Muscle of leg (tissue), 9 donors: Measurements from ENCODE around the gene ZNF432. TPM values are rescaled to one million over a fixed set of nuclear protein-coding genes. Genes with fewer than 3 reads are reported as not detected.

Source experiments
- polyA plus RNA-seq, 8 donors: library from polyadenylated mRNA; unstranded; fragments of 120-200 nt; gene quantifications; one replicate each; pipeline versions ENCODE4 v1.2.1 to v1.2.3, GENCODE V29; 2013; ENCODE audit warnings: inconsistent platforms in 1 of 8, low replicate concordance in 1 of 8; ENCODE audit not compliant: insufficient read length in 8 of 8, insufficient read depth in 1 of 8
- total RNA-seq: library from RNA; stranded (reverse); fragments of 120-200 nt; gene quantifications from one replicate; pipeline ENCODE4 v1.2.4, GENCODE V29; 2013

Gene ZNF432
- total and polyA plus RNA-seq, 9 donors, result 8.7 to 11.8 (median 10.3) TPM

Other genes starting within 250 kb of the ZNF432 start
- 15.6 TPM for gene ZNF577, start 160.9 kb downstream of the ZNF432 start, total RNA-seq
- gene ZNF577, start 160.9 kb downstream of the ZNF432 start, polyA plus RNA-seq, result 10 to 100 TPM; 12.5 to 19.7 (median 17.9) TPM
- 12.0 TPM for gene ZNF649, start 143.8 kb downstream of the ZNF432 start, total RNA-seq
- 10 to 100 TPM in 6 of 8 donors, 1 to 10 TPM in 2; 8.6 to 13.7 (median 11.5) TPM for gene ZNF649, start 143.8 kb downstream of the ZNF432 start, polyA plus RNA-seq
- 6.9 TPM for gene ZNF613, start 121.4 kb downstream of the ZNF432 start, total RNA-seq
- gene ZNF613, start 121.4 kb downstream of the ZNF432 start, polyA plus RNA-seq, result 1 to 10 TPM; 4.6 to 6.9 (median 6.0) TPM
- gene ZNF350, start 62.0 kb downstream of the ZNF432 start, total RNA-seq, result 9.9 TPM
- gene ZNF350, start 62.0 kb downstream of the ZNF432 start, polyA plus RNA-seq, result 1 to 10 TPM; 6.2 to 8.2 (median 7.0) TPM
- gene ZNF615, start 40.6 kb downstream of the ZNF432 start, total RNA-seq, result 12.3 TPM
- 10 to 100 TPM in 2 of 8 donors, 1 to 10 TPM in 6; 7.1 to 10.5 (median 8.8) TPM for gene ZNF615, start 40.6 kb downstream of the ZNF432 start, polyA plus RNA-seq
- gene ZNF614, start 20.5 kb downstream of the ZNF432 start, total RNA-seq, result 10.2 TPM
- 1 to 10 TPM; 6.3 to 9.3 (median 8.3) TPM for gene ZNF614, start 20.5 kb downstream of the ZNF432 start, polyA plus RNA-seq
- gene ZNF841, start 46.9 kb upstream of the ZNF432 start, total RNA-seq, result 18.1 TPM
- gene ZNF841, start 46.9 kb upstream of the ZNF432 start, polyA plus RNA-seq, result 10 to 100 TPM in 3 of 8 donors, 1 to 10 TPM in 5; 7.9 to 14.4 (median 9.3) TPM
- 11.6 TPM for gene ZNF616, start 91.1 kb upstream of the ZNF432 start, total RNA-seq
- 10 to 100 TPM in 1 of 8 donors, 1 to 10 TPM in 7; 5.6 to 10.4 (median 8.8) TPM for gene ZNF616, start 91.1 kb upstream of the ZNF432 start, polyA plus RNA-seq
- gene ZNF836, start 122.8 kb upstream of the ZNF432 start, total RNA-seq, result 15.4 TPM
- gene ZNF836, start 122.8 kb upstream of the ZNF432 start, polyA plus RNA-seq, result 1 to 10 TPM; 6.5 to 9.3 (median 7.6) TPM
- 136 TPM for gene PPP2R1A, start 141.2 kb upstream of the ZNF432 start, total RNA-seq
- gene PPP2R1A, start 141.2 kb upstream of the ZNF432 start, polyA plus RNA-seq, result 100 to 1,000 TPM; 278 to 349 (median 314) TPM
- gene ZNF766, start 220.7 kb upstream of the ZNF432 start, total RNA-seq, result 17.3 TPM
- 10 to 100 TPM in 5 of 8 donors, 1 to 10 TPM in 3; 6.5 to 13.6 (median 10.8) TPM for gene ZNF766, start 220.7 kb upstream of the ZNF432 start, polyA plus RNA-seq
- 9.0 TPM for gene ZNF480, start 248.3 kb upstream of the ZNF432 start, total RNA-seq
- 1 to 10 TPM; 5.8 to 9.9 (median 8.8) TPM for gene ZNF480, start 248.3 kb upstream of the ZNF432 start, polyA plus RNA-seq